IPS-18c (cell line): Measurements from ENCODE around the gene PCDHB14.
"Not testable (repeated sequence)": the region's sequence is repeated elsewhere in the genome, so short reads cannot be mapped to it uniquely, and the experiment has no call there.

Experiments
- H3K4me3 ChIP-seq: 2 replicates; pipeline ENCODE4 v1.7.0; 2013; ENCODE audit warnings: low read depth, mild to moderate bottlenecking, low read length, moderate library complexity; ENCODE audit not compliant: insufficient read depth
- H3K9me3 ChIP-seq: one replicate; pipeline ENCODE4 v1.6.1; 2013; ENCODE audit warnings: mild to moderate bottlenecking, low read length, moderate library complexity; ENCODE audit not compliant: control insufficient read depth, insufficient read depth

PCDHB14 gene

GRCh38 chr5:141223112-141223783 lies at the start of gene PCDHB14:
Gene PCDHB14, plus strand, starts transcription at chr5:141223343. Its CDS starts 163 bp downstream, at chr5:141223506.
- Histone ChIP-seq H3K9me3 (no peaks in the 10 kb centered on the region), H3K4me3 (no peak within 1 kb of the TSS)

- not testable (repeated sequence) for H3K9me3 ChIP-seq
Observed at GRCh38 chr5:141174291-141175104, 48.6 kb upstream of the PCDHB14 start.

GRCh38 chr5:141175933-141176332 lies 47.2 kb upstream of the PCDHB14 start:
- Histone ChIP-seq H3K4me3 (no peak overlapping the region), H3K9me3 (peaks cover 7% of the 10 kb centered on the region)

More at GRCh38 chr5:141174291-141175104, 48.6 kb upstream of the PCDHB14 start:
- H3K4me3 ChIP-seq: not testable (repeated sequence)

GRCh38 chr5:141177577-141178191 lies 45.5 kb upstream of the PCDHB14 start, which contains the start of gene PCDHB8:
Gene PCDHB8, plus strand, starts transcription at chr5:141177790. Its CDS starts 245 bp downstream, at chr5:141178035.
- H3K4me3 ChIP-seq, H3K9me3 ChIP-seq: not testable (repeated sequence)

- not testable (repeated sequence) for H3K9me3 ChIP-seq, H3K4me3 ChIP-seq
Observed at GRCh38 chr5:141179371-141179770, 43.8 kb upstream of the PCDHB14 start.

GRCh38 chr5:141179876-141180275 lies 43.3 kb upstream of the PCDHB14 start:
- H3K9me3 ChIP-seq, H3K4me3 ChIP-seq: not testable (repeated sequence)

GRCh38 chr5:141180313-141180712 lies 42.8 kb upstream of the PCDHB14 start:
- Histone ChIP-seq H3K4me3 (no peak overlapping the region), H3K9me3 (peaks cover 4% of the 10 kb centered on the region)

- Histone ChIP-seq H3K4me3 (0 out of 2 replicates have a peak within 1 kb of the TSS, but pooled peaks have one; percentile 5), H3K9me3 (peaks cover 4% of the 10 kb centered on the region)
Observed at GRCh38 chr5:141182248-141182647, 40.9 kb upstream of the PCDHB14 start, which contains the start of gene PCDHB16. Gene PCDHB16, plus strand, starts transcription at chr5:141182387. Its CDS starts 173 bp downstream, at chr5:141182560.

GRCh38 chr5:141184117-141184855 lies 38.9 kb upstream of the PCDHB14 start:
- H3K9me3 ChIP-seq, H3K4me3 ChIP-seq: not testable (repeated sequence)

- no peaks in the 10 kb centered on the region for H3K9me3 ChIP-seq
Observed at GRCh38 chr5:141186897-141187512, 36.1 kb upstream of the PCDHB14 start, which contains the start of gene PCDHB9. Gene PCDHB9, plus strand, starts transcription at chr5:141187161. Its CDS starts 158 bp downstream, at chr5:141187319.

GRCh38 chr5:141188682-141189081 lies 34.5 kb upstream of the PCDHB14 start:
- H3K9me3 ChIP-seq, H3K4me3 ChIP-seq: not testable (repeated sequence)

More at GRCh38 chr5:141186897-141187512, 36.1 kb upstream of the PCDHB14 start, which contains the start of gene PCDHB9:
- no peak within 1 kb of the TSS for H3K4me3 ChIP-seq

- H3K4me3 ChIP-seq, H3K9me3 ChIP-seq: not testable (repeated sequence)
Observed at GRCh38 chr5:141189131-141189530, 34.0 kb upstream of the PCDHB14 start.

- Histone ChIP-seq H3K9me3 (no peaks in the 10 kb centered on the region), H3K4me3 (no peak within 1 kb of the TSS)
Observed at GRCh38 chr5:141192110-141192725, 30.9 kb upstream of the PCDHB14 start, which contains the start of gene PCDHB10. Gene PCDHB10, plus strand, starts transcription at chr5:141192353. Its CDS starts 200 bp downstream, at chr5:141192553.

- H3K9me3 ChIP-seq: not testable (repeated sequence)
Observed at GRCh38 chr5:141194332-141194731, 28.8 kb upstream of the PCDHB14 start.

GRCh38 chr5:141196363-141196762 lies 26.8 kb upstream of the PCDHB14 start:
- Histone ChIP-seq H3K9me3 (no peaks in the 10 kb centered on the region), H3K4me3 (no peak overlapping the region)

More at GRCh38 chr5:141194332-141194731, 28.8 kb upstream of the PCDHB14 start:
- not testable (repeated sequence) for H3K4me3 ChIP-seq
